ENCODE results near the gene RGS3. TPM values are rescaled to one million over a fixed set of nuclear protein-coding genes. Genes with fewer than 3 reads are reported as not detected.

Gene RGS3
- total RNA-seq, 1 experiment from 2014 or later = 144 TPM

- no peak for DNase-seq (ENCODE audit: low read depth)
These were observed 153.3 kb downstream of the RGS3 start for GRCh38 chr9:113616621-113617496.

- DNase-seq (ENCODE audit: low read depth) = no peak
These were observed 154.0 kb downstream of the RGS3 start for GRCh38 chr9:113617550-113617949.

GRCh38 chr9:113618836-113619490 lies 155.4 kb downstream of the RGS3 start:
- no peak for DNase-seq (ENCODE audit: low read depth)

- DNase-seq (ENCODE audit: low read depth) = no peak
These were observed 156.2 kb downstream of the RGS3 start for GRCh38 chr9:113619491-113620376.

- DNase-seq (ENCODE audit: low read depth) = peak; percentile 94
These were observed 157.0 kb downstream of the RGS3 start for GRCh38 chr9:113620377-113621161.

- DNase-seq (ENCODE audit: low read depth) = peak; percentile 87
These were observed 157.8 kb downstream of the RGS3 start for GRCh38 chr9:113621309-113621791.

- no peak for DNase-seq (ENCODE audit: low read depth)
These were observed 158.5 kb downstream of the RGS3 start for GRCh38 chr9:113621980-113622379.

GRCh38 chr9:113622600-113623400 lies 159.3 kb downstream of the RGS3 start:
- DNase-seq (ENCODE audit: low read depth) = peak; percentile 95

- DNase-seq (ENCODE audit: low read depth) = no peak
These were observed 160.4 kb downstream of the RGS3 start for GRCh38 chr9:113623851-113624485.

- DNase-seq (ENCODE audit: low read depth) = peak; percentile 97
These were observed 161.2 kb downstream of the RGS3 start for GRCh38 chr9:113624721-113625120.

GRCh38 chr9:113625486-113625885 lies 162.0 kb downstream of the RGS3 start:
- no peak for DNase-seq (ENCODE audit: low read depth)

GRCh38 chr9:113626735-113627495 lies 163.4 kb downstream of the RGS3 start:
- no peak for DNase-seq (ENCODE audit: low read depth)

GRCh38 chr9:113628621-113629020 lies 165.1 kb downstream of the RGS3 start:
- DNase-seq (ENCODE audit: low read depth) = no peak

GRCh38 chr9:113630386-113631136 lies 167.0 kb downstream of the RGS3 start:
- DNase-seq (ENCODE audit: low read depth) = no peak

GRCh38 chr9:113631137-113631765 lies 167.7 kb downstream of the RGS3 start:
- no peak for DNase-seq (ENCODE audit: low read depth)

- no peak for DNase-seq (ENCODE audit: low read depth)
These were observed 168.5 kb downstream of the RGS3 start for GRCh38 chr9:113631871-113632665.

All from LHCN-M2 (cell line).